UCSD-AML1 (cell line): ENCODE measurements around the gene SLX1A.
A peak's percentile ranks its signal among the peaks of the same experiment; 100 is the strongest.
"Not testable (repeated sequence)": the region's sequence is repeated elsewhere in the genome, so short reads cannot be mapped to it uniquely, and the experiment has no call there.

Experiments
- DNase-seq: peaks from one replicate; lab custom pipeline; 2025; ENCODE audit not compliant: unreplicated experiment; lab: John Stamatoyannopoulos, UW

SLX1A gene

GRCh38 chr16:30193615-30194014 lies at the start of gene SLX1A, which contains the start of gene BOLA2B:
SLX1A (plus strand) TSS chr16:30193875; CDS start chr16:30194085, 210 bp downstream.
BOLA2B (minus strand) TSS chr16:30193666; CDS start chr16:30193595, 71 bp downstream.
- DNase-seq: not testable (repeated sequence)

GRCh38 chr16:30144017-30144416 lies 49.7 kb upstream of the SLX1A start:
- DNase-seq: no peak

DNA sequence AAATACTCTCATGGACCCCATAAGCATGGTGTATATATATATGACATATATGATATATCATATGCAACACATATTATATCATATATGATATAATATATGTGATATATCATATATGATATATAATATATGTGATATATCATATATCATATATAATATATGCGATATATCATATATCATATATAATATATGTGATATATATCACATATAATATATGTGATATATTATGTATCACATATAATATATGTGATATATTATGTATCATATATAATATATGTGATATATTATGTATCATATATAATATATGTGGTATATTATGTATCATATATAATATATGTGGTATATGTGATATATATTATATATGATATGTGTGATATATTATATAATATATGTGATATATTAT lies 48.8 kb upstream of the SLX1A start:
- DNase-seq: no peak

- DNase-seq: no peak
These were observed 48.0 kb upstream of the SLX1A start for GRCh38 chr16:30145657-30146056.

DNA sequence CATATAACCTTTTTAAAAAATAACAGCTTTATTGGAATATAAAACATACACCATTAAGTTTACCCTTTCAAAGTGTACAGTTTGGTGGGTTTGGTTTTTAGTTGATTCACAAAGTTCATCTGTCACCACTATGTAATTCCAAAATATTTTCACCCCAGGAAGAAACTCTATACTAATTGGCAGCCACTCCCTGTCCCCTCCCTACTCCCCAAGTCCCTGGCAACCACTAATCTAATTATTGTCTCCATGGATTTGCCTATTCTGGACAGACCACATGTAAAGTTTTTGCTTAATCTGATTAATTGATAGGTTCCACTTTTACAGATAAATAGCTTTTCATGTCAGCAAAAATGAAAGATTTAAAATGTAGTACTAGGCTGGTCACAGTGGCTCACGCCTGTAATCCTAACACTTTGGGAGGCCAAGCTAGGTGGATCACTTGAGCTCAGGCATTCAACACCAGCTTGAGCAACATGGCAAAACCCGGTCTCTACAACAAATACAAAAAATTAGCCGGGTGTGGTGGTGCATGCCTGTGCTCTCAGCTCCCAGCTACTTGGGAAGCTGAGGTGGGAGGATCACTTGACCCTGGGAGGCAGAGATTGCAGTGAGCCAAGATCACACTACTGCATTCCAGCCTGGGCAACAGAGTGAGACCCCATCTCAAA lies 45.7 kb upstream of the SLX1A start:
- DNase-seq: no peak

DNA sequence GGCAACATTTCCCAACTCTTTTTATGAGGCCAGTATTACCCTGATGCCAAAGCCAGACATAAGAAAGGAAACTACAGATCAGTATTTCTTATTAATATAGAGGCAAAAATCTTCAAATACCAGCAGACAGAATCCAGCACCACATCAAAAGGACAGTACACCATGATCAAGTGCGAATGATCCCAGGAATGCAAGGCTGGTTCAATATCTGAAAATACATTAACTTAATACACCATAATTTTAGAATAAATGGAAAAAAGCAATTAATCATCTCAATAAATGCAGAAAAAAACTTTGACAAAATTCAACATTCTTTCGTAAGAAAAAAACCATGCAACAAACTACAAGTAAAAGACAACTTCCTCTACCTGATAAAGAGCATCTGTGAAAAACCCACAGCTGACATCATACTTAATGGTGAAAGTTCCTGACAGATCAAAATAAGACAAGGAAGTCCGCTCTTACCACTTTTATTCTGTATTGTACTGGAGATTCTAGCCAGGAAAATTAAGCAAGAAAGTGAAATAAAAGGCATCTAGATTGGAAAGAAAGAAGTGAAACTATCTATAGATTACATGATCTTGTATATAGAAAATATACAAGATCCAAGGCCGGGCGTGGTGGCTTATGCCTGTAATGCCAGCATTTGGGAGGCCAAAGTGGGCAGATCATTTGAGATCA lies 44.3 kb upstream of the SLX1A start:
- no peak for DNase-seq

GRCh38 chr16:30151091-30151490 lies 42.6 kb upstream of the SLX1A start:
- no peak for DNase-seq

- DNase-seq: no peak
These were observed 41.2 kb upstream of the SLX1A start for GRCh38 chr16:30152517-30152916.

DNA sequence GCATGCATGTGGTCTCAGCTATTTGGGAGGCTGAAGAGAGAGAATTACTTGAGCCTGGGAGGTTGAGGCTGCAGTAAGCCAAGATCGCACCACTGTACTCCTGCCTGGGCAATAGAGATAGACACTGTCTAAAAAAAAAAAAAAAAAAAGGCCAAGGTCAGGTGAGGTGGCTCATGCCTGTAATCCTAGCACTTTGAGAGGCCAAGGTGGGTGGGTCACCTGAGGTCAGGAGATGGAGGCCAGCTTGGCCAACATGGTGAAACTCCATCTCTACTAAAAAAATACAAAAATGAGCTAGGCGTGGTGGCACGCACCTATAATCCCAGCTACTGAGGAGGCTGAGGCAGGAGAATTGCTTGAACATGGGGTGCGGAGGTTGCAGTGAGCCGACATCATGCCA lies 38.5 kb upstream of the SLX1A start:
- no peak for DNase-seq

GRCh38 chr16:30157214-30157613 lies 36.5 kb upstream of the SLX1A start:
- no peak for DNase-seq

GRCh38 chr16:30163538-30163937 lies 30.1 kb upstream of the SLX1A start:
- no peak for DNase-seq

- peak; percentile 46 for DNase-seq
These were observed 27.3 kb upstream of the SLX1A start for GRCh38 chr16:30166202-30166902.

DNA sequence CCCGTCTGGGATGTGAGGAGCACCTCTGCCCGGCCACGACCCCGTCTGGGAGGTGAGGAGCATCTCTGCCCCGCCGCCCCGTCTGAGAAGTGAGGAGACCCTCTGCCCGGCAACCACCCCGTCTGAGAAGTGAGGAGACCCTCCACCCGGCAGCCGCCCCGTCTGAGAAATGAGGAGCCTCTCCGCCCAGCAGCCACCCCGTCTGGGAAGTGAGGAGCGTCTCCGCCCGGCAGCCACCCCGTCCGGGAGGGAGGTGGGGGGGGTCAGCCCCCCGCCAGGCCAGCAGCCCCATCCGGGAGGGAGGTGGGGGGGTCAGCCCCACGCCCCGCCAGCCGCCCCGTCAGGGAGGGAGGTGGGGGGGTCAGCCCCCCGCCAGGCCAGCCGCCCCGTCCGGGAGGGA lies 24.9 kb upstream of the SLX1A start:
- not testable (repeated sequence) for DNase-seq

DNA sequence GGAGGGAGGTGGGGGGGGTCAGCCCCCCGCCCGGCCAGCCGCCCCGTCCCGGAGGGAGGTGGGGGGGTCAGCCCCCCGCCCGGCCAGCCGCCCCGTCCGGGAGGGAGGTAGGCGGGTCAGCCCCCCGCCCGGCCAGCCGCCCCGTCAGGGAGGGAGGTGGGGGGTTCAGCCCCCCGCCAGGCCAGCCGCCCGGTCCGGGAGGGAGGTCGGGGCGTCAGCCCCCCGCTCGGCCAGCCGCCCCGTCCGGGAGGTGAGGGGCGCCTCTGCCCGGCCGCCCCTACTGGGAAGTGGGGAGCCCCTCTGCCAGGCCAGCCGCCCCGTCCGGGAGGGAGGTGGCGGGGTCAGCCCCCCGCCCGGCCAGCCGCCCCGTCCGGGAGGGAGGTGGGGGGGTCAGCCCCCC lies 24.3 kb upstream of the SLX1A start:
- not testable (repeated sequence) for DNase-seq

DNA sequence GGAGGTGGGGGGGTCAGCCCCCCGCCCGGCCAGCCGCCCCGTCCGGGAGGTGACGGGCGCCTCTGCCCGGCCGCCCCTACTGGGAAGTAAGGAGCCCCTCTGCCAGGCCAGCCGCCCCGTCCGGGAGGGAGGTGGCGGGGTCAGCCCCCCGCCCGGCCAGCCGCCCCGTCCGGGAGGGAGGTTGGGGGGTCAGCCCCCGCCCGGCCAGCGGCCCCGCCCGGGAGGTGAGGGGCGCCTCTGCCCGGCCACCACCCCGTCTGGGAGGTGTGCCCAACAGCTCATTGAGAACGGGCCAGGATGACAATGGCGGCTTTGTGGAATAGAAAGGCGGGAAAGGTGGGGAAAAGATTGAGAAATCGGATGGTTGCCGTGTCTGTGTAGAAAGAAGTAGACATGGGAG lies 23.5 kb upstream of the SLX1A start:
- DNase-seq: not testable (repeated sequence)

- no peak for DNase-seq
These were observed 20.6 kb upstream of the SLX1A start for GRCh38 chr16:30173054-30173453.

DNA sequence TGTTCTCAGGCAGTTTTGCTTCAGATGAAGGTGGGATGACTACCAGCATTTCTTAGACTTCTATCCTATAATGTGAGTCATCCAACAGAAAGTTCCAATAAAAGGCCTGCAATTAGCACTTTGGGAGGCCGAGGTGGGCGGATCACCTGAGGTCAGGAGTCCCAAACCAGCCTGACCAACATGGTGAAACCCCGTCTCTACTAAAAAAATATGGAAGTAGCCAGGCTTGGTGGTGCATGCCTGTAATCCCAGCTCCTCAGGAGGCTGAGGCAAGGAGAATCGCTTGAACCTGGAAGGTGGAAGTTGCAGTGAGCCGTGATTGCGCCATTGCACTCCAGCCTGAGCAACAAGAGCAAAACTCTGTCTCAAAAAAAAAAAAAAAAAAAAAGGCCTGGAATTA lies 16.8 kb upstream of the SLX1A start:
- DNase-seq: not testable (repeated sequence)

DNA sequence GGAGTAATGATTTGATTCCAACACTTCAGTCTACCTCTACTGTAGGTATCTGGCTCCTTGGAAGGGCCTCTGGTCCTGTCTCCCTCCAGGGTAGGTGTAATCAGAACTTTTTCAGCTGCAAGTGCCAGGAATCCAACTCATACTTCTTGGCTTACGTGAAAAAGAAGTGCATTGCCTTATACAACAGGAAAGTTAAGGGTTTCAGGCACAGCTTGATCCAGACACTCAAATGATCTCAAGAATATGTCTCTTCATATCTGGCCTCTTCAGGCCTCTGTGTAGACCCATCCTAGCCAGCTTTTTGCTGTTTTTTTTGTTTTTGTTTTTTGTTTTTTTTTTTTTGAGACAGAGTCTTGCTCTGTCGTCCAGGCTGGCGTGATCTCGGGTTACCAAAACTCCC lies 14.5 kb upstream of the SLX1A start:
- DNase-seq: no peak

- no peak for DNase-seq
These were observed 13.7 kb upstream of the SLX1A start for GRCh38 chr16:30179931-30180330.

- no peak for DNase-seq
These were observed 12.9 kb upstream of the SLX1A start for GRCh38 chr16:30180741-30181140.

GRCh38 chr16:30183233-30184095 lies 10.2 kb upstream of the SLX1A start, which contains the start of gene CORO1A:
CORO1A (plus strand) TSS chr16:30183602; CDS start chr16:30185210, 1,608 bp downstream.
- peak; percentile 88 for DNase-seq
